GM08714 (cell line): ENCODE results near the gene RALGPS2.
"Not testable (repeated sequence)": the region's sequence is repeated elsewhere in the genome, so short reads cannot be mapped to it uniquely, and the experiment has no call there.

Experiments
- H3K4me3 ChIP-seq: fragments of 200-500 bp; sonication (Bioruptor generic); 2 replicates; pipeline ENCODE4 v1.5.1; 2014; ENCODE audit warnings: mild to moderate bottlenecking, low read length, inconsistent platforms
- ZNF274 ChIP-seq: IDR thresholded peaks from 2 replicates; pipeline ENCODE4 v1.6.1; 2012; ENCODE audit warnings: mild to moderate bottlenecking, low read depth, low read length

Gene RALGPS2

GRCh38 chr1:178740491-178740890, 15.4 kb downstream of the RALGPS2 start:
- no peak for TF ChIP-seq ZNF274
- H3K4me3 ChIP-seq: no peak overlapping the region

GRCh38 chr1:178740924-178741323, 15.9 kb downstream of the RALGPS2 start:
- no peak for TF ChIP-seq ZNF274

GRCh38 chr1:178743801-178744200, 18.8 kb downstream of the RALGPS2 start:
- H3K4me3 ChIP-seq: no peak overlapping the region
- no peak for TF ChIP-seq ZNF274

More at GRCh38 chr1:178740924-178741323, 15.9 kb downstream of the RALGPS2 start:
- H3K4me3 ChIP-seq: no peak overlapping the region

- H3K4me3 ChIP-seq: no peak overlapping the region
- TF ChIP-seq ZNF274: no peak
These were observed 20.2 kb downstream of the RALGPS2 start for GRCh38 chr1:178745260-178745659.

GRCh38 chr1:178746345-178746744, 21.3 kb downstream of the RALGPS2 start:
- TF ChIP-seq ZNF274: no peak

GRCh38 chr1:178747361-178747760, 22.3 kb downstream of the RALGPS2 start:
- H3K4me3 ChIP-seq: not testable (repeated sequence)

More at GRCh38 chr1:178746345-178746744, 21.3 kb downstream of the RALGPS2 start:
- H3K4me3 ChIP-seq: no peak overlapping the region

- no peak overlapping the region for H3K4me3 ChIP-seq
- no peak for TF ChIP-seq ZNF274
These were observed 24.6 kb downstream of the RALGPS2 start for GRCh38 chr1:178749581-178750166.

- TF ChIP-seq ZNF274: no peak
- no peak overlapping the region for H3K4me3 ChIP-seq
These were observed 26.0 kb downstream of the RALGPS2 start for GRCh38 chr1:178751046-178751445.

- no peak for TF ChIP-seq ZNF274
- no peak overlapping the region for H3K4me3 ChIP-seq
These were observed 27.8 kb downstream of the RALGPS2 start for GRCh38 chr1:178752891-178753290.

- peak; percentile 66 for TF ChIP-seq ZNF274
- H3K4me3 ChIP-seq: not testable (repeated sequence)
These were observed 29.7 kb downstream of the RALGPS2 start for GRCh38 chr1:178754655-178755256.

- H3K4me3 ChIP-seq: no peak overlapping the region
- TF ChIP-seq ZNF274: no peak
These were observed 43.4 kb downstream of the RALGPS2 start for GRCh38 chr1:178768423-178768822.

- no peak for TF ChIP-seq ZNF274
- H3K4me3 ChIP-seq: no peak overlapping the region
These were observed 47.9 kb downstream of the RALGPS2 start for GRCh38 chr1:178772952-178773351.

- no peak overlapping the region for H3K4me3 ChIP-seq
- TF ChIP-seq ZNF274: no peak
These were observed 49.2 kb downstream of the RALGPS2 start for GRCh38 chr1:178774263-178774662.

GRCh38 chr1:178776553-178776952, 51.5 kb downstream of the RALGPS2 start:
- no peak overlapping the region for H3K4me3 ChIP-seq
- no peak for TF ChIP-seq ZNF274

GRCh38 chr1:178781533-178782330, 56.7 kb downstream of the RALGPS2 start:
- TF ChIP-seq ZNF274: no peak
- H3K4me3 ChIP-seq: no peak overlapping the region
